ENCODE measurements around the gene COL4A6. TPM values are rescaled to one million over a fixed set of nuclear protein-coding genes. Genes with fewer than 3 reads are reported as not detected.

COL4A6 gene
- total RNA-seq, 4 donors from 2014 or later: 0.27 to 1.5 (median 1.1) TPM

- H3K27me3 ChIP-seq: no peaks in the 10 kb centered on the region
- no peaks in the 10 kb centered on the region for H3K36me3 ChIP-seq
- DNase-seq: no peak
- no peaks in the 10 kb centered on the region for H3K9me3 ChIP-seq
- WGBS, 2 donors: 51 to 55% methylated on average over 2 of the region's 2 CpGs
- no peak overlapping the region for H3K27ac ChIP-seq
- TF ChIP-seq POLR2A (IDR thresholded peaks at IDR 0.05) (no peak), CTCF (IDR thresholded peaks at IDR 0.05) (no peak)
- intact Hi-C loops (cut with DNase I): no loop called here
- H3K4me1 ChIP-seq: no peaks in the 10 kb centered on the region
- no peak overlapping the region for H3K4me3 ChIP-seq (replicated peaks in 1 of 3)
Observed at GRCh38 chrX:108304757-108305156, 133.5 kb downstream of the COL4A6 start.

DNA sequence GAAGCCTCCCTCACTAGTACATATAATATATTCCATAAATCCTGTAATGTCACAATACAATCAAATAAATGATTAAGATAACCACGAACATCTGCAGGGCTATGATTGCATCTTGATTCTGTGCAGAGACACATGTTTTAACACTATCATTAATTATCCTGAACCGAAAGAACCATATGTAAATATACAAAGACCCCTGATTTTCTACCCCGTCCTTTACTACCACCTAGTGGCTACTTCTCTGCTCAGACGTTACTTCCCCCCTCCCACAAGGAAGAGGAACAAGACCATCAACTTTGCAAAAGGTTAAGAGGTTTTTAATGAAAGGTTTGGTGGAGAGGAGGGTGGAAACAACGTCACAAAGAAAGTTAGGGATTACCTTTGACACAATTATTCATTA lies 134.0 kb downstream of the COL4A6 start:
- H3K4me3 ChIP-seq (replicated peaks in 1 of 3): no peak overlapping the region
- WGBS, 2 donors: 9 to 13% methylated on average over 5 of the region's 5 CpGs
- no peaks in the 10 kb centered on the region for H3K27me3 ChIP-seq
- H3K27ac ChIP-seq: no peak overlapping the region
- no peaks in the 10 kb centered on the region for H3K9me3 ChIP-seq
- H3K36me3 ChIP-seq: no peaks in the 10 kb centered on the region
- intact Hi-C loops (cut with DNase I): no loop called here
- TF ChIP-seq POLR2A (IDR thresholded peaks at IDR 0.05) (no peak), CTCF (IDR thresholded peaks at IDR 0.05) (peak in 4 of 6 experiments; percentile 21 to 56 (median 36))
- no peaks in the 10 kb centered on the region for H3K4me1 ChIP-seq
- no peak for DNase-seq

DNA sequence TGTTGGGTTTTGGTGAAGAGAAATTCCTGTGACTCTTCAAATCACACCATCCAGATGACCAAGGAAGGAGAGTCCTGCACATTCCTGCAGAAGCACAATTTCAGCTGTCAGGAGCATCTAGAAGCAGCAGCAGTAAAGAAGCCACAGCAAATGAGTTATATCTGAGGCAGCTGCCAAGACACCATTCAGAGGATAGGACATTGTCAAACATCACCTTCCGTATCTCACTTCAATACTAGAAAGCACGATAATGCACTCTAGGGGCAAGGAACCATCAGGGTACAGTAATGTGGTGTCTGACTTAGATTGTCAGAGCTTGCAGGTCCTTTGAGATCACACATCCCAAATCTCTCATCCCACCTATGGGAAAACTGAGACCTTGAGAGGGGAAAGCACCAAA lies 134.5 kb downstream of the COL4A6 start:
- 92 to 100% methylated on average over 2 of the region's 2 CpGs for WGBS, 2 donors
- Histone ChIP-seq H3K27me3 (no peaks in the 10 kb centered on the region), H3K9me3 (no peaks in the 10 kb centered on the region), H3K36me3 (no peaks in the 10 kb centered on the region), H3K4me1 (no peaks in the 10 kb centered on the region), H3K4me3 (replicated peaks in 1 of 3) (no peak overlapping the region), H3K27ac (no peak overlapping the region)
- TF ChIP-seq CTCF (IDR thresholded peaks at IDR 0.05) (no peak), POLR2A (IDR thresholded peaks at IDR 0.05) (no peak)
- intact Hi-C loops (cut with DNase I): no loop called here
- no peak for DNase-seq

GRCh38 chrX:108299704-108300103 lies 138.5 kb downstream of the COL4A6 start:
- no peaks in the 10 kb centered on the region for H3K27me3 ChIP-seq
- peak overlapping the region; percentile 46 to 76 (median 66) for H3K27ac ChIP-seq
- no peaks in the 10 kb centered on the region for H3K4me1 ChIP-seq
- DNase-seq: peak in 1 of 2 donors; percentile 13
- H3K9me3 ChIP-seq: no peaks in the 10 kb centered on the region
- TF ChIP-seq CTCF (IDR thresholded peaks at IDR 0.05): no peak
- no peak for TF ChIP-seq POLR2A (IDR thresholded peaks at IDR 0.05)
- H3K4me3 ChIP-seq (replicated peaks in 1 of 3): no peak overlapping the region
- intact Hi-C loops (cut with DNase I): no loop called here
- 32 to 46% methylated on average over 1 of the region's 1 CpG for WGBS, 2 donors
- no peaks in the 10 kb centered on the region for H3K36me3 ChIP-seq

GRCh38 chrX:108299101-108299591 lies 139.1 kb downstream of the COL4A6 start:
- WGBS, 2 donors: 7 to 9% methylated on average over 2 of the region's 2 CpGs
- no peaks in the 10 kb centered on the region for H3K9me3 ChIP-seq
- no peaks in the 10 kb centered on the region for H3K27me3 ChIP-seq
- H3K4me3 ChIP-seq (replicated peaks in 1 of 3): no peak overlapping the region
- no peaks in the 10 kb centered on the region for H3K4me1 ChIP-seq
- intact Hi-C loops (cut with DNase I): no loop called here
- H3K27ac ChIP-seq: peak overlapping the region in 2 of 3 donors; percentile 46 to 66
- TF ChIP-seq POLR2A (IDR thresholded peaks at IDR 0.05) (no peak), CTCF (IDR thresholded peaks at IDR 0.05) (no peak)
- no peaks in the 10 kb centered on the region for H3K36me3 ChIP-seq
- DNase-seq: peak; percentile 65 to 66

All from thyroid gland (tissue), 4 donors.